Fibroblast of villous mesenchyme (primary cell): ENCODE measurements around the gene MAPRE2. TPM values are rescaled to one million over a fixed set of nuclear protein-coding genes. Genes with fewer than 3 reads are reported as not detected.

Source experiments
- DNase-seq: peaks from one replicate; pipeline ENCODE4 v3.0.0-alpha.2; 2010; ENCODE audit warnings: low read depth
- H3K4me3 ChIP-seq: 2 replicates; pipeline ENCODE4 v1.5.1; 2011; ENCODE audit warnings: low read depth, mild to moderate bottlenecking, low read length
- total RNA-seq: library from RNA; depleted of rRNA; stranded (reverse); fragments of >200 nt; gene quantifications from 2 replicates; pipeline ENCODE4 v1.2.3, GENCODE V29; 2012
- TF ChIP-seq, protein P1 (sequence below): IDR thresholded peaks from 2 replicates; pipeline ENCODE4 v1.5.1; 2012; ENCODE audit warnings: low read depth, mild to moderate bottlenecking, low read length; ENCODE audit not compliant: insufficient read depth

MAPRE2 gene
- total RNA-seq, 1 donor = 18.6 TPM

DNA sequence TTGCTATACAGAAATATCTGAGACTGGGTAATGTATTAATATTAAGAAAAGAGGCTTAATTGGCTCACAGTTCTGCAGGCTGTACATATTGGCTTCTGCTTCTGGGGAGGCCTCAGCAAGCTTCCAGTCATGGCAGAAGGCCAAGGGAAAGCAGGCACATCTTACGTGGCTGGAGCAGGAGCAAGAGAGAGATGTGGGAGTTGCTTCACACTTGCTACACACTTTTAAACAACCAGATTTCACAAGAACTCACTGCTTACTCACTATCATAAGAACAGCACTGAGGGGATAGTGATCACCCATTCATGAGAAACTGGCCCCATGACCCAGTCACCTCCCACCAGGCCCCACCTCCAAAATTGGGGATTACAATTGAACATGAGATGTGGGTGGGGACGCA is 50.6 kb downstream of the MAPRE2 start:
- TF ChIP-seq, protein P1, sequence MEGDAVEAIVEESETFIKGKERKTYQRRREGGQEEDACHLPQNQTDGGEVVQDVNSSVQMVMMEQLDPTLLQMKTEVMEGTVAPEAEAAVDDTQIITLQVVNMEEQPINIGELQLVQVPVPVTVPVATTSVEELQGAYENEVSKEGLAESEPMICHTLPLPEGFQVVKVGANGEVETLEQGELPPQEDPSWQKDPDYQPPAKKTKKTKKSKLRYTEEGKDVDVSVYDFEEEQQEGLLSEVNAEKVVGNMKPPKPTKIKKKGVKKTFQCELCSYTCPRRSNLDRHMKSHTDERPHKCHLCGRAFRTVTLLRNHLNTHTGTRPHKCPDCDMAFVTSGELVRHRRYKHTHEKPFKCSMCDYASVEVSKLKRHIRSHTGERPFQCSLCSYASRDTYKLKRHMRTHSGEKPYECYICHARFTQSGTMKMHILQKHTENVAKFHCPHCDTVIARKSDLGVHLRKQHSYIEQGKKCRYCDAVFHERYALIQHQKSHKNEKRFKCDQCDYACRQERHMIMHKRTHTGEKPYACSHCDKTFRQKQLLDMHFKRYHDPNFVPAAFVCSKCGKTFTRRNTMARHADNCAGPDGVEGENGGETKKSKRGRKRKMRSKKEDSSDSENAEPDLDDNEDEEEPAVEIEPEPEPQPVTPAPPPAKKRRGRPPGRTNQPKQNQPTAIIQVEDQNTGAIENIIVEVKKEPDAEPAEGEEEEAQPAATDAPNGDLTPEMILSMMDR = no peak

DNA sequence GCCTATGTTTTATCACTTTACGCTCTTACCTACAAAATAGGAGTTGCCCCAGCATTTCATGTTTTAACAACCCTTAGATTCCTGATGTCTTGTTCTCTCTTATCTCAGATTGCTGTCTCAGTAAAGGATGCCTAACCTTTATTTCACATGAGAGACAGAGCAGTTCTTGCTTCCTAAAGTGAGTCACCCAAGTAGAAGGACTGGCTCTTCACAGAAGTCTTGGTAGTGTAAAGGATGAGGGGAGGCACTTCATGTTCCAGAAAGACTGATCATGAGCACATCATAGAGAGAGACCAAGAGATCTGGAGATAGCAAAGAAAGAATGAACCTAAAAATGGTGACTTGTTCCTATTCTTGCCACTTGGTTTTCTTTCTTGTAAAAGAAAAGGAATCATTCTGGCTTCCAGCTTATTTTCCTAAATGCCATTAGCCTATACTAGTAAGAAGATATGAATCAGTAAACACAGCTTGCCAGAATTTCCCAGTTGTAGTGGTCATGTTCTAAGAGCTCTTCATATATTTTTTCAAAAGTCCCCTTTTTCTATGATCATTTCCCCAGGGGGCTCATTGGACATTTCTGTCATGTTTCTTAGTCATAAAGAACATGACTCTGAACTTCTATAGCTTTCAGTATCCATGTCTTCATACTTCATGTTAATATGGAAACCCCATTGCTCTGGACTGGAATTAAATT is 54.9 kb downstream of the MAPRE2 start:
- DNase-seq = peak; percentile 28

More for the DNA sequence above, 50.6 kb downstream of the MAPRE2 start:
- peak; percentile 55 for DNase-seq
- H3K4me3 ChIP-seq = no peak overlapping the region

DNA sequence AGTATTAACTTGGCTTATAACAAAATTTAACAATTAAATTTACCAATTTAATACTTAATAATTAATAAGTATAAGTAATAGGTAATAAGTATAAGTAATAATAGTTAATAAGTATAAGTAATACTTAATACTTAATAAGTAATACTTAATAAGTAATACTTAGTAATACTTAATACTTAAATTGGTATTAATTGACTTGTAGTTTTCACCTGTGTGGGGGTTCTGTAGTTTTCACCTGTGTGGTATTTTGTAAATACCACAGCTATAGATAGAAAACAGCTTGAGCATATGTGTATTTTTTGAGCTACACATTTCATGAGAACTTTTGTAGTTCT is 55.4 kb downstream of the MAPRE2 start:
- TF ChIP-seq, protein P1 = no peak
- no peak overlapping the region for H3K4me3 ChIP-seq
- DNase-seq = no peak

More for the DNA sequence above, 54.9 kb downstream of the MAPRE2 start:
- no peak overlapping the region for H3K4me3 ChIP-seq
- TF ChIP-seq, protein P1 = no peak

- no peak for DNase-seq
- TF ChIP-seq, protein P1 = no peak
These were observed 56.0 kb downstream of the MAPRE2 start for GRCh38 chr18:35097195-35097594.

DNA sequence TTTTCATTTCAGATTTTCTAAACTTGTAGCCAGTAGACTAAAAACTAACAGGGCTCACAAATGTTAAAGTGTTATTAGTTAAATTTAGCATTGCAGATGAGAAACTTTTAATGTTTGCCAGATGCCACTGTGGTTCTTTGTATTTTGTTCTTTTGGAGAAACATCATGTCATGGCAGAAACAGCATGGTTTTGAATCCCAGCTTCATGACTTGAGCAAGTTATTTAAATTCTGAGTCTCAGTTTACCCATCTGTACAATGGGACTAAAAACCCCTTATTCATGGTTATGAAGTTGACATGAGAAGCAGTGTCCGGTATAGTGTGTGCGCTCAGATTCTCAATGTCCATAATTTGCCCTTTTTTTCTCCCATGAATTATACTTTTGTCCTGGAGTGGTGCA is 56.5 kb downstream of the MAPRE2 start:
- no peak for DNase-seq
- TF ChIP-seq, protein P1 = no peak
- H3K4me3 ChIP-seq = no peak overlapping the region

More at GRCh38 chr18:35097195-35097594, 56.0 kb downstream of the MAPRE2 start:
- H3K4me3 ChIP-seq = no peak overlapping the region

DNA sequence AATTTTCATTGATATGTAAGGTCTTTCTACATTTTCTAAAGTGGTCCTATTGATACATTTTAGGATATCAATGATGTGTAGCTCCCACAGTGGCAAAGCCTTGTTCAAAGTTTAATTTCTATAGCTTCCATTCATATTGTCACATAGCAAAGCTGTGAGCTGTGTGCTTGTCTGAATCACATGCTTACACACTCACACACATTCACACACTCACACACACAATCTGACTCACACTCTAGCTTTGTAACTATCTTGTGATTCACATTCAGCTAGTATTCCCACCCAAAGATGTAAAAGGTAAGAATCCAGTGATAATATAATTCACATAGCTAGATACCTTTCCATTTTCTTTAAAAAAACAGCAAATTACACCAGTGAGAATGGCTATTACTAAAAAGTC is 58.7 kb downstream of the MAPRE2 start:
- no peak overlapping the region for H3K4me3 ChIP-seq
- TF ChIP-seq, protein P1 = no peak
- no peak for DNase-seq
